Cerebellar nuclear complex (tissue), 1 donor: ENCODE results near the gene CDK10.

Experiments
- DNase-seq, 2 experiments: peaks; one replicate each; lab custom pipeline; 2025; lab: John Stamatoyannopoulos, UW

The CDK10 gene

GRCh38 chr16:89711601-89712273 is 25.2 kb downstream of the CDK10 start:
- no peak for DNase-seq

GRCh38 chr16:89712274-89712781 is 25.8 kb downstream of the CDK10 start:
- DNase-seq = no peak

GRCh38 chr16:89716493-89716892 is 30.0 kb downstream of the CDK10 start:
- DNase-seq = no peak

- DNase-seq = no peak
Measured at GRCh38 chr16:89716916-89717687, 30.6 kb downstream of the CDK10 start.

GRCh38 chr16:89717688-89718505 is 31.4 kb downstream of the CDK10 start:
- no peak for DNase-seq

- DNase-seq = no peak
Measured at GRCh38 chr16:89720551-89720812, 34.0 kb downstream of the CDK10 start.

- DNase-seq = no peak
Measured at GRCh38 chr16:89720813-89721545, 34.5 kb downstream of the CDK10 start, which contains the start of the genes VPS9D1 and ZNF276. Gene VPS9D1 (minus strand): TSS chr16:89720898. CDS start chr16:89720861, 37 bp downstream. Gene ZNF276 (plus strand): TSS chr16:89721537. CDS start chr16:89721641, 104 bp downstream.

- no peak for DNase-seq
Measured at GRCh38 chr16:89721546-89722391, 35.3 kb downstream of the CDK10 start.

GRCh38 chr16:89722392-89723278 is 36.1 kb downstream of the CDK10 start:
- no peak for DNase-seq

GRCh38 chr16:89723279-89724250 is 37.1 kb downstream of the CDK10 start:
- no peak for DNase-seq

- DNase-seq = no peak
Measured at GRCh38 chr16:89727406-89728120, 41.1 kb downstream of the CDK10 start.

- no peak for DNase-seq
Measured at GRCh38 chr16:89729293-89729692, 42.8 kb downstream of the CDK10 start.

- no peak for DNase-seq
Measured at GRCh38 chr16:89729863-89730593, 43.5 kb downstream of the CDK10 start.

GRCh38 chr16:89730610-89731234 is 44.2 kb downstream of the CDK10 start:
- DNase-seq = no peak

GRCh38 chr16:89732142-89732917 is 45.8 kb downstream of the CDK10 start:
- no peak for DNase-seq

- no peak for DNase-seq
Measured at GRCh38 chr16:89732918-89733242, 46.4 kb downstream of the CDK10 start.
